ENCODE results near the gene KIAA1143.

GRCh38 chr3:44802011-44802410 lies 40.6 kb upstream of the KIAA1143 start:
- TF ChIP-seq CTCF (conservative IDR thresholded peaks at IDR 0.05; ENCODE audit: low read depth, low read length) (no peak), EZH2phosphoT487 (IDR thresholded peaks at IDR 0.05; ENCODE audit: borderline replicate concordance, low read length) (no peak)

All from PC-3 (cell line).